ENCODE results near the gene MARCO. TPM values are rescaled to one million over a fixed set of nuclear protein-coding genes. Genes with fewer than 3 reads are reported as not detected.

The MARCO gene
- polyA plus RNA-seq, 1 donor (not counting 4 experiments of a cell fraction or from before 2014, with no cell fraction given) = 0.13 TPM

- dilution Hi-C loops (cut with MboI; ENCODE audit: extremely low pct_ligation_motif_present, low sequenced_read_pairs) = no loop called here
- Histone ChIP-seq H3K36me3 (ENCODE audit: control insufficient read depth in 2 of 2, extremely low read depth in 1 of 2, insufficient read depth in 2 of 2, low read length in 2 of 2) (no peaks in the 10 kb centered on the region), H3K9ac (ENCODE audit: control insufficient read depth, extremely low read depth, insufficient read depth, low read length) (no peak overlapping the region), H4K20me1 (ENCODE audit: control insufficient read depth, extremely low read depth, insufficient read depth, low read length) (no peaks in the 10 kb centered on the region), H3K9me3 (ENCODE audit: control insufficient read depth, low read depth, low read length) (no peaks in the 10 kb centered on the region), H2AFZ (ENCODE audit: control insufficient read depth, low read length) (no peak overlapping the region), H3K4me3 (ENCODE audit: control insufficient read depth in 2 of 3, extremely low read depth in 1 of 3, insufficient read depth in 2 of 3, low read depth in 1 of 3, low read length in 3 of 3) (no peak overlapping the region), H3K79me2 (ENCODE audit: control insufficient read depth, insufficient read depth, low read length) (no peaks in the 10 kb centered on the region), H3K4me1 (ENCODE audit: control insufficient read depth, extremely low read depth, insufficient read depth, low read length) (no peaks in the 10 kb centered on the region), H3K27me3 (ENCODE audit: control insufficient read depth, extremely low read depth, insufficient read depth, low read length) (peaks cover 32% of the 10 kb centered on the region), H3K27ac (ENCODE audit: control insufficient read depth, insufficient read depth, low read length) (no peak overlapping the region), H3K9me1 (ENCODE audit: control insufficient read depth, extremely low read depth, insufficient read depth, low read length) (no peaks in the 10 kb centered on the region), H3K4me2 (ENCODE audit: control insufficient read depth, extremely low read depth, insufficient read depth, low read depth, low read length) (no peak overlapping the region)
- TF ChIP-seq EZH2 (IDR thresholded peaks at IDR 0.05; ENCODE audit: low read length) = no peak
- TF ChIP-seq CTCF (optimal IDR thresholded peaks at IDR 0.05 in 1 of 3, IDR thresholded peaks at IDR 0.05 in 1 of 3, conservative IDR thresholded peaks at IDR 0.05 in 1 of 3; ENCODE audit: extremely low read depth in 1 of 3, insufficient read depth in 2 of 3, low read length in 3 of 3) = no peak
- DNase-seq (ENCODE audit: low read depth, low spot score) (no peak), FAIRE-seq (no peak)
Observed at GRCh38 chr2:118983915-118984314, 41.9 kb downstream of the MARCO start.

- H3K4me2 ChIP-seq (ENCODE audit: control insufficient read depth, extremely low read depth, insufficient read depth, low read depth, low read length) = no peak overlapping the region
- peaks cover 11% of the 10 kb centered on the region for H3K27me3 ChIP-seq (ENCODE audit: control insufficient read depth, extremely low read depth, insufficient read depth, low read length)
- peaks cover 10% of the 10 kb centered on the region for H3K4me1 ChIP-seq (ENCODE audit: control insufficient read depth, extremely low read depth, insufficient read depth, low read length)
- no peak for DNase-seq (ENCODE audit: low read depth, low spot score)
- no peaks in the 10 kb centered on the region for H3K9me3 ChIP-seq (ENCODE audit: control insufficient read depth, low read depth, low read length)
- H3K27ac ChIP-seq (ENCODE audit: control insufficient read depth, insufficient read depth, low read length) = no peak overlapping the region
- no peaks in the 10 kb centered on the region for H3K9me1 ChIP-seq (ENCODE audit: control insufficient read depth, extremely low read depth, insufficient read depth, low read length)
- no peak overlapping the region for H2AFZ ChIP-seq (ENCODE audit: control insufficient read depth, low read length)
- no peaks in the 10 kb centered on the region for H3K79me2 ChIP-seq (ENCODE audit: control insufficient read depth, insufficient read depth, low read length)
- TF ChIP-seq CTCF (optimal IDR thresholded peaks at IDR 0.05 in 1 of 3, IDR thresholded peaks at IDR 0.05 in 1 of 3, conservative IDR thresholded peaks at IDR 0.05 in 1 of 3; ENCODE audit: extremely low read depth in 1 of 3, insufficient read depth in 2 of 3, low read length in 3 of 3) = no peak
- no peak for TF ChIP-seq EZH2 (IDR thresholded peaks at IDR 0.05; ENCODE audit: low read length)
- H3K9ac ChIP-seq (ENCODE audit: control insufficient read depth, extremely low read depth, insufficient read depth, low read length) = no peak overlapping the region
- no peak overlapping the region for H3K4me3 ChIP-seq (ENCODE audit: control insufficient read depth in 2 of 3, extremely low read depth in 1 of 3, insufficient read depth in 2 of 3, low read depth in 1 of 3, low read length in 3 of 3)
- no peaks in the 10 kb centered on the region for H4K20me1 ChIP-seq (ENCODE audit: control insufficient read depth, extremely low read depth, insufficient read depth, low read length)
- dilution Hi-C loops (cut with MboI; ENCODE audit: extremely low pct_ligation_motif_present, low sequenced_read_pairs) = no loop called here
- H3K36me3 ChIP-seq (ENCODE audit: control insufficient read depth in 2 of 2, extremely low read depth in 1 of 2, insufficient read depth in 2 of 2, low read length in 2 of 2) = no peaks in the 10 kb centered on the region
- no peak for FAIRE-seq
Observed at GRCh38 chr2:118986738-118987137, 44.7 kb downstream of the MARCO start.

All from keratinocyte (primary cell).